GM12892 (cell line): ENCODE measurements around the gene CHPT1.

ENCODE experiments used
- POLR2A ChIP-seq: IDR thresholded peaks from 2 replicates; pipeline ENCODE4 v1.6.1; 2011; ENCODE audit warnings: low read depth, low read length, control low read depth
- POLR2AphosphoS5 ChIP-seq: IDR thresholded peaks from 2 replicates; pipeline ENCODE4 v1.6.1; 2011; ENCODE audit warnings: low read depth, low read length, control low read depth

GRCh38 chr12:101666052-101666728 lies 31.2 kb upstream of the CHPT1 start:
- TF ChIP-seq POLR2AphosphoS5 (no peak), POLR2A (no peak)
